GM18520 (cell line): ENCODE data around the gene NUP188.

ENCODE experiments used
- ATAC-seq: cut with Tn5 transposase; IDR thresholded peaks from one replicate; pipeline ENCODE4 v1.9.1; 2021; ENCODE audit not compliant: unreplicated experiment

Gene NUP188

DNA sequence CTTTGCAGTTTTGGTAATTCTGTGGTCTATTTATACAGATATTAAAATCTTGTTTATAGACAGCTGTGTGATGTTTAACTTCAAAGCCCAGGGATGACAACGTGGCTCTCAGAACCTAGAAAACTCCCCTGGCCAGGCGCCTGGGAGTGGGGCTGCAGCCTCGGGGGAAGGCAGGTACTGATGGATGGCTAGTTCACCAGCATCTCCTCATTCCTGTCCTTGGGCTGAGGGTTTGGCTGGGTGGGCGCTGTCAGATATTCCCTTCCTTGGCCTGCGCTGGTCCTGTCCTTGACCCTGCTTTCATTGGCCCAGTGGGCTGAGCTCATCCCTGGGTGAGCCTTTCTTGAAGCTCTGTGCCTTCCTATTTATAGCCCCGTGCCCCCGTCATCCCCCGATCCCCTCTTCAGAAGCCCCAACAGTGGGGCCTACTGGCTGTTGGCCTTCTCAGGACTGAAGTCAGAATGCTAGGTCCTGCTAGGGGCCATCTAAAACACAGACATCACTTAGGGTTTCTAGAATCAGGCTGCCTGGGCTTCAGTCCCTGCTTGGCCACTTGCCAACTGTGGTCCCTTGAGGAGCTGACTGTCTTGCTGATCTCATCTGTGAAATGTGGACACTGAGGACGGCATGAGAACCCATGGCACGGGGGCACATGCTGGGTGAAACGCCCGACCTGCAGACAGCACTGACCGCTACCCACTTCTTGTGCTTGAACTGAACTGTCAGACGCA, 59.7 kb downstream of the NUP188 start:
- no peak for ATAC-seq

DNA sequence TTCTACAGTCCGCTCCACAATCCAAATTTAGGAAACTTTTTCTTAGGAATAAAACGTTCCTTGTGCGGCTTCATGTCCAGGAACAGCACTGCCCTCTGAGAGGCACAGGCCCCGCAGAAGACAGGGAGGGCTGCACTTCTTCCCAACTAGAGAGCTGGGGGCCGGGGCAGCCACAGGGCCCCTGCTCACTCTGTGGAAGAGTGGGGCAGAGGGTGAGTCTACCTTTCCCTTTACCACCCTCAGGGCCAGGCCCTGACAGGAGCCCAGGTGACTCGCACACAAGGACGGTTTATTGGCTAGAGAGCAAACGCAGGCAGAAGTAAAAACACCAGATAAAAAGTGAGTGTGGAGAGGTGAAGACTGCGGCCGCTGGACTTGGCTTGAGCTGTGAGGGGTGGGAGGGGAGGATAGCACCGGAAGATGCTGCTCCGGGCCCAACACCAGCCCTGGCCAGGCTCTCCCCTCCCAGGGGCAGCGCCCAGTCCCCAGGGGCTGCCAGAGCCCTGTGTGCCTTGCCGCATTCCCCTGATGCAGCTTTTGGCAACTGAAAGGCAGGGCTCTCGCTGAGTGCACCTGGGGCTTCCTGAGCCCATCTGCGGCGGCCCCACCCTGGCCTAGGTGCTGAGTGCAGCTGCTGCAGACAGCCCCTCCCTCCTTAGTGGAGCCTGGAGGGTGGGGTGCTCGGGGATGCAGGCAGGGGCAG, 60.4 kb downstream of the NUP188 start:
- no peak for ATAC-seq

DNA sequence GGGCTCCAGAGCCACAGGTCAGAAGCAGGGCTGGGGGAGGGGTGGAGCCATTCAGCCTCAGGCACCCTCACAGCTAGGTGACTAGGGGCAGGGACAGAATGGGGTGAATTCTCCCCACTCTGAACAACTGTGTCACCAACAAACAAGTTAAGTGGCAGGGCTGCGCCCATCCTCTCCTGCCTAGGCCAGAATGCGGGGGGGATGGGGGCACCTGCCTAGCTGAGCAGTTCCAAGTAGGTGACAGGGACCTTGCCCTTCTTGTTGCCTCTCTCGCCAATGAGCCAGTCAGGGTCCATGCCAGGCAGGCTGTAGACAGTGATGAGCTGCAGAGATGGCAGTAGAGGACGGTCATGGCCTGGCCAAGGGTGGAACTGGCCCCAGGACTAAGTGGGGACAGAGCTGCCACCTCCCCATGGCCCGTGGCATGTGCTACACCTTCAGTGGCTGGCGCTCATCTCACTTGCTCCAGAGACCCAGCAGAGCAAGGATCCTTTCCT, 61.0 kb downstream of the NUP188 start:
- ATAC-seq, result no peak

DNA sequence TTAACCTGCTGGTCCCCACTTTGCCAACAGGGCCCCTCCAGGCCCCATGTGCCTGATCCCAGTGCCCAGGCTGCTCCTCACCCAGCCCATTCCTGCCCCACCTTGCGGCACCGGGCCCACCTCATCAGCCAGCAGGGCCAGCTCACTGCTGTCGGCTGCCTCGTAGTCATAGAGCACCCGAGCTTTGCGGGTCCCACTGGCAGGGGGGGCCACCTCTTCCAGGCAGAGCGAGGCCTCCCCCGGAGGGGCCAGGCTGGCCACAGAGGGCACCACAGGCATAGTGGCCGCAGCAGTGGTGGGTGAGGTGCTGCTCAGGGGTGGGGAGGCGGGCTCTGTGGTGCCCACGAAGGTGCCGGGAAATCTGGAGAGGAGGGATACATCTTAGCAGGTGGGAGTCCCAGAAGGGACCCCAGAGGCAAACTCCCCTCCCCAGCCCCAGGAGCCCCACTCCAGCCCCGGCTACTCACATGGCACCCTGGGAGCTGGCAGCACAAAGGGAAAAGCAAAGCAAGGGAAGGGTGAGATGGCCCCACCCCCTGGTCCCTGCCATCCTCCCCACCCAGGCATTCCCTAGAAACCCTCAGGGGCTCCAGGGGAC, 61.6 kb downstream of the NUP188 start:
- ATAC-seq, result no peak

DNA sequence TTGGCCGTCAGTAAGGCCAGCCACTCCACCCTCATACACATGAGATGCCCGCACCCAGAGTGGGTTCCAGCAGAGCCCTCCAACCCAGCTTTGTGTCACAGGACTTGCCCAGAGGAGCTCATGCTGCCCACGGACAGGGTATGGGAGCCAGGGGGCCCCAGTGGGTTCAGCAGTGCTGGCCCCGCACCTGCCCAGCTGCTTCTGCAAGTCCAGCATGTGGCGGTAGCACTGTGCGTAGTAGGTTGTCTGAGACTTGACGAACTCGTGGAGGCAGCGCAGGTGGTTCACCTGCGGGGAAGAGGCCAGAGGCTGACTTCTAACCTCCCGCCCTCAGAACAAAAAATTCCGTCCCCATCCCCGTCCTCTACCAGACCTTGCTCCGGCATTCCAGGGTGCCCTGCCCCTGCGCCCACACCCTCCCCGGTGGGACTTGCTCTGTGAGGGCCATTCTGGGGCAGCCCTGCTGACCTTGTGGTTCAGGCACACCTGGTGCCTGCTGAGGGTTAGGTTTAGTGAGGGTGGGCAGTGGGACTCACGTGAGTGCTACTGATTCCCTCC, 62.2 kb downstream of the NUP188 start:
- ATAC-seq, result no peak

DNA sequence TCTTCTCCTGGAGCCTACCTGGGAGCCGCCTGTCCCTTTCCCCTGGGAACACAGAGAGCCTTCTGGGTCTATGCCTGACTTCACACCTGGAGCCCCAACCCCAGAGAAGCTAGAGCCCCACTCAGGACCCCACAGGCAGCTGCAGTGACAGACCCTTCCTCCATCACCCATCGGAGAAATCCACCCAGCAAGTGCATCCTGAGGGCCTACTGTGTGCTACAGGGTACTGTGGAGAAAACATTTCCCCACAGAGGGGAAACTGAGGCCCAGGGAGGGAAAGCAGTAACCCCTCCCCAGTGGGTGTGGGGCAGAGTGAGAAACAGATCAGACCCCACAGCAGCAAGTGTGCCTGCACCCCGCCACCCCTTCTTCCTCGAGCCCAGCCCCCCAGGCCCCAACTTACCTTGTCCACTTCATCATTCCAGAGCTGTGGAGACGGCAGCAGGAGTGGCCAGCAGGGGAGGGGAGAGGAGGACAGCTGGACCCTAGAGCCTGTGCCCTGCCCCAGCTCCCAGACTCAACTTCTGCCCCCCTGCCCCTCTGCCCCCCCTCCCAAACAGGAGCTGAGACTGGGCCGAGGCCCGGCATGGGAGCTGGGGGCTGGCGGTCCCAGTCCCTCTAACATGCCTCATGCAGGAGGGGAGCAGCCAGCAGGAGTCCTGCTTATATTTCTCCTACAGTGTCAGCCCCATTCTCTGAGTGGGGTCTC, 62.9 kb downstream of the NUP188 start:
- ATAC-seq, result no peak

DNA sequence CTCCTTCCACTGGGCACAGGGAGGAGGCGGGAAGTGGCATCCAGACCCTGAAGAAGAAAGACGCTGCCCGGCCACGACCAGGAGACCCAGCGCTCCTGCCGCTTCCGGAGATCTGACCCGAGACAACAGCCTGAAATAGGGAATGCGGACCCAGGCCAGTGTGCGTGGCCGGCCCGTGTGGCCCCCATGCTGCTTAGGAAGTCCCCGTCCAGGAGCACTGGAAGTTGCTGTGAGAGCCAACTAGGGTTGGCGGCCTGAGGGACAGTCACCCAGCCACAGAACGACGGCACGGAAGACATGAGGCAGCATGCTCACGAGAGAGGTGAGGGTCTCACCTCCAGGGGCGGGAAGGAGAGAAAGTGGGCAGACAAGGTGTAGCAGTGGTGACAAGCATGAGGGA, 63.7 kb downstream of the NUP188 start:
- no peak for ATAC-seq

DNA sequence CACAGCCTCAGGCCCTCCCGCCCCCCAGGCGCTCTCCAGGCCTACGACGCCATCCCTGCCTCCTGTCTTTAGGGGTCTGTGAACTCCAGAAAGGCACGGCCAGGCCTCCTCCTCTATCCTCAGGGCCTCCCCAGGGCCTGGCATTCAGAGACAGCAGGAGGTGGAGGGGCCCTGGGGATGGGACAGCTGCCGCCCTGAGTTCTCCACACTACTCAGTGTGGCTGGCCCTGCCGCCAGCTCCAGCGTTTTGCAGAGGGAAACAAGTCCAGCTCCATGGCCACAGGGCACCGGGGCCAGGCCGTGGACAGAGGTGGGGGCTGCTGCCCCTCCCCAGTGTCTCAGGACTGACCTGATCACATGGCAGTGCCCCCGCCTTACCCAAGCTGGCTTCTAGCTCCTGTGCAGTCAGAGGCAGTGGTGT, 64.3 kb downstream of the NUP188 start:
- no peak for ATAC-seq

DNA sequence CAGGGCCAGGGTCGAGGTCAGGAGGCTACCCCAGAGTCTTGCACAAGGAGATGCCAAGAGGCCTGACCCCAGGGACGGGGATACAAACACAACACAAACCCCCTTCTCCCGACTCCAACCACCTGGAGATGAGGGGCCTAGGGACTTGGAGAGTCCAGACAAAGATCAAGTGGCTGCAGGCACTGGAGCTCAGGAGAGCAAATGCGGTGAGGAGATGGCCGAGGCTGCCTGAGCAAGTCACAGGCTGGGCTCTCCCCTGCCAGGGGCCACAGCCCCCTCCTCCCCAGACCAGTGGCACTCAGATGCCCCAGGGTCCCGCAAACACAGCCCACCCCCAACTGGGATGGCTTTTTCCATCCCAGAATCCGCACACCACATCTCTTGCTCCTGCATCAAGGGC, 64.8 kb downstream of the NUP188 start:
- ATAC-seq, result no peak

DNA sequence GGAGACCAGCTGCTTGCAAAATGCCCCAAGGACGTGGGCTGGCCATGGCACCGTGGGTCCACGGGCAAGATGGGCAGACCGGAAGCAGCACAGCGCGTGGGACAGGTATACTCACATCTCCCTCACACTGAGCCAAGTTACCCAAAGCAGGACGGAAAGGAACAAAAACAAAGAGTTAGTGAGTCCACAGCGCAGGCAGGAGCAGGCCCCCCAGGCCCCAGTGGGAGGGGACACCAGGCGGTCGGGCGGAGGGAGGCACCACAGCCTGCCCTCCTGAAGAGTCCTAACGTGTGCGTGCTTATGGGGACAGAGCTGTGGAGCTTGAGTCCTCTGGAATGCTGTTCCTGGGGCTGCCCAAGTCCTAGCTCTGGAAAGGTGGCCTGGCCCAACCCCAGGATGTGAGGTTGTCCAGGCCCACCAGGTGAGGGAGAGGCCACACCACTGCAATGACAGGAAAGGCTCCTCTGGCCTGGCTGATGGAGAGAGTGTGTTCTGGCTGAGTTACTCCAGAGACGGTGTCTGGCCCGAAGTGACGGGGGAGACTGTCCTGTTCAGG, 65.5 kb downstream of the NUP188 start:
- ATAC-seq, result no peak

DNA sequence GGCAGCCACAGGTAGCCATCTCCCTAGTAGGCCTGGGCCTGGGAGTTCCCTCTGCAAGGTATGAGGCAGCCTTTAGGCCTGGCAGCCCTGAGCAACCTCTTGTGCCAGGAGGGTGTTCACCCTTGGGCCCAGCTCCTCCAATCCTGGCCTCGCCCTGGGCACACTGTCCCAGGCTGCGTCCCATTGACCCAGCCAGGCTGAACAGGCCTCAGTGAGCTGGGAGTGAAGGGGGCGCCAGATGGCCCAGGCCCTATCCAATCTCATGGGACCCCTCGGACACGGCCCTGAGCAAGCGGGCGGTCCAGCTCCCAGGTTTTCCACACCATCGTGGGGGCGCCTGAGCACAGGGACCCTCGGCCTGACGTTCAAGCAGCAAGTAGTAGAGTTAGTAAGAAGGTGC, 66.2 kb downstream of the NUP188 start:
- no peak for ATAC-seq

DNA sequence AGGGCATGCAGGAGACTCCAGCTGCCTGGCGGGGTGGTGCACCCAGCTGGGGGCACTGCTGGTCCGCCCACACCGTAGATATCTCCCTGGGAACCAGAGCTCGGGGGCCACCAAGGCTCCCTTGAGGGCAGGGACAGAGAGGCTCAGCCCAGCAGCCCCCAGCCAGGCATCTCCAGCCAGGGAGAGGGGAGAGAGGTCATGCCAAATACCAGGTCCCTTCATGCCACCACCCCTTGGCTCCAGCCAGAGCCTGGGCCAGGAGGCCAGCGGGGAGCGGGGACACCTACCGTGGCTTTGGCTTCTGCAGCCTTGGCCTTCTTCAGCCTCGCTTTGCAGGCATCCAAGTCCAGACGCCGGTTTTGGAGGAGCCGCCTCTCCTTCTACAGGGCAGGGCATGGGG, 66.6 kb downstream of the NUP188 start:
- ATAC-seq, result no peak

DNA sequence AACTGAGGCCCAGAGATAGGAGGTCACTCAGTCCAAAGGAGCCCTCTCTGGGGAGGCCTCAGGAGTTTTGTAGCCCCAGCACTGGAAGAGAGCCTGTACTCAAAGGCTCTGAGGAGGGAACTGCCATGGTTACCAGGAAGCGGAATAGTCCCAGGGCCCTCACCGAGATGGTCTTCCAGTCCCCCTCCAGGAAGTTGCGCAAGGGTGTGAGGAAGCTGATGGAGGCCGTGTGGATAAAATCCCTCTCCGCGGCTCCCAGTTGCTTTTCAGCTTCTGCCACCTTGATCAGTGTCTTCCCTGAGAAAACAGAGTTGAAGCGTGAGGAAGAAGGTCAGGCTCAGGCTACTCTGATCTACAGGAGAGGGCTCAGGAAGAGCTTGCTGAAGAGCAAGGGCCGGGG, 67.1 kb downstream of the NUP188 start:
- no peak for ATAC-seq

DNA sequence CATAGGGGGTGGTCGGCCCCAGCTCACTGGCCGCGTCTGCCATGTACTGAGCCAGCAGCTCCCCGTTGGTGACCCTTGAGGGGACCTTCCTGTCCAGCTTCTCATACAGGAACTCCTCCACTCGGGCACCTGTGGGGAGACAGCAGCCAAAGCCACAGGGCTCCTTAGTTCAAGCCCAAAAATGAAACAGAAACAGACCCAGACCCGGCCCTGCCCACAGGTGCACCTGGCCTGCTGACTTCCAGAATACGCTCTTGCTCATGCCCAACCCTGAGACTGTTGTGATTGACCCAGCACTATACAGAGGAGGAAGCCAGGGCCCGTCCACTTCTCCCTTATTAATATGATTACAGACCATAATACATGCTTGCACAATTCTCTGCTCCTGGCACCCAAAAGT, 73.6 kb downstream of the NUP188 start:
- ATAC-seq, result no peak

DNA sequence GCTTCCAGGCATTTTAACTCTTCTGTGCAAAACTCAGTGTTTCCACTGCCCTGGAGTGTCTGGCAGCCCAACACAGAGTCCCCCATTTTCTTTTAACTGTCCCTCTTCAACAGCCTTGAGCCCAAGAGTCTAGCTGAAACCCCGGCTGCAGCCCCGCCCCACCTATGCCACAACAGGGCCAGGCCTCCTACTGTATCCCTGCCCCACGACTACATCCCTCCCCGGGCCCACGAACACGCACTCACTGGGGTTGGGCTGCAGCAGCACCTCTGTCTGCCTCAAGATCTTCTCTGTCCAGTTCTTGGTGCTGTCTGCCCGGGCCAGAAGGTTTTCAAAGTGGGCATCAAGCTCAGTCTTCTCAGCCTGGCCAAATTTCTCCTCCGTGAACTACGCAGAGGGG, 74.5 kb downstream of the NUP188 start:
- no peak for ATAC-seq

DNA sequence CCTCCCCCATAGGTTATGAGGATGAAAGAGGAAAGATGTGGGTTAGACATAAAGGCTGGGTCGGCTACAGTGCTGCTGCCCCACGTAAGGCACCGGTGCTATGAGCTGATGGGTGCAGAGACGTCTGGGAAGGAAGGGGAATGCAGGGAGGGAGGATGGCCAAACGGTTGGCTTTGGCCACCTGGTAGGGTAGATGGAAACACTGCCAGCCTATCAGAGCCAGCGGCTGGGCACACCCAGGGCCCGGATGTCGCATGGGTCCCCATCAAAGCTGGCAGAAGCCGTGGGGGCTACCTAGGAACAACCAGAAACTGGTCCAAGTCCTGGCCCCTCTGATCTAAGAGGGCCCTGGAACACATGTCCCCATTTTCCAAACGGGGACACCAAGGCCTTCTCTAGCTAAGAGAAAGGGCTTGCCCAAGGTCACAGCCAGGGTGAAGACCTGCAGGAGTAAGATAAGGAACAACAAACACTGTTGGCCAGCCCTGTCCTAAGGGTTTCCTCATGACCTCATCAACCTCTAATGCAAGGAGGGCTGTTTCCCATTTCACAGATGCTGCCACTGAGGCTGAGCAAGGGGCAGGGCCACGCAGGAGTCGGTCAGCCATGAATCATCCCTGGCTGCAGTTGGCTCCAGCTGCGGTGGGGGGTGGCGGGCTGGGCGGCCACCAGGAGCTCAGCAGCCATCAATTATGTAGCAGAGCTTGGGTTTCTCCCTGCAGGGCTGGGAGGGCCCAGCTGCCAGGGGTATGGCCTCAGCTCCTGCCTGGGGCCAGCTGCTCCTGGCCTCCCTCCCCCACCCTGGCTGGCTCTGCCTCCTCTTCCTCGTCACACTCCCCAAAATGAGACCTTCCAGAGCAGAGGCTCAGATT, 75.8 kb downstream of the NUP188 start:
- ATAC-seq, result no peak

DNA sequence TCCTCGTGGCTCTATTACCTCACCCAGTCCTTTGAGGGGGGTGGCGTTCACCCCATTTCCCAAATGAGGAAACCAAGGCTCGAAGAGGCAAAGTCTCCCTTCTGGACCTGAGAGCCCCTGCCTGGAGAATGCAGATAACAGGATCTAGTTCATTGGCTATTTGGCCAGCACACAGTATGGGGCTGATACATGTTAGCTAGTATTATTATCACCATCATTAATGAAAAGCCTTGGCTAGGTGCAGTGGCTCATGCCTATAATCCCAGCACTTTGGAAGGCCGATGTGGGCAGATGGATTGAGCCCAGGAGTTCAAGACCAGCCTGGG, 76.4 kb downstream of the NUP188 start:
- ATAC-seq, result no peak

DNA sequence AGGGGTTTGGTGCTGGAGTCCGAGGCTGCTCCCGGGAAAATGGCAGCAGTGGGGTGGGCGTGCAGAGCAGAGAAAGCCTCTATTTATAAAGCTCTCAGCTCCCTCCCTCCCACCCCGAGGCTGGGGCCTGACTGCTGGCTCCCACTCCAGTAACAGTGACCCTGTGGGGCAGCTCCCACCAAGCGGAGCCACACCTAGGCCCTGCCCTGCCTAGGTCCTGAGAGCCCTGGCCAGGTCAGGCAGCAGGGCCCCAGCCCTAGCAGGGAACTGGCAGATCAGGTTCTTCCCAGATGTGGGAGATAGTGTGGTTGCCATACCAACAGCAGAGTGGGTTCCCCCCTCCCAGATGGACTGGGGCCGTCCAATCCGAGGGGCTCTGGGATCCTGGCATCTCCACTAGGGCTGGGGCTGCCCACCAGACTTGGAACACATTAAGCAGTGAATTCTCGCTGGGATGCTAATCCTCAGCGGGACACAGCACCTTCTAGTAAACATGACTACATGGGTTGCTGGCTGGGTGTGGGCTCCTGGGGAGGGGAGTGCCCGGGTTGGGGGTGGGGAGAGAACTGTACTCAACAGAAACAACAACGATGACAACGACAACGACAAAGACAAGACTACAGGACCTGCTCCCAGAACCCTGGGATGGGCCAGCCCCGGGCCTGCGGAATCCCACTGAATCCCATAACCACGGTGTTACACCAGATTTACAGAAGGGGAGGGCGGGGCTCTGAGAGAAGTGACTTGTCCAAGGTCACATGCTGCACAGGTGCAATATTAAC, 79.1 kb downstream of the NUP188 start:
- no peak for ATAC-seq

DNA sequence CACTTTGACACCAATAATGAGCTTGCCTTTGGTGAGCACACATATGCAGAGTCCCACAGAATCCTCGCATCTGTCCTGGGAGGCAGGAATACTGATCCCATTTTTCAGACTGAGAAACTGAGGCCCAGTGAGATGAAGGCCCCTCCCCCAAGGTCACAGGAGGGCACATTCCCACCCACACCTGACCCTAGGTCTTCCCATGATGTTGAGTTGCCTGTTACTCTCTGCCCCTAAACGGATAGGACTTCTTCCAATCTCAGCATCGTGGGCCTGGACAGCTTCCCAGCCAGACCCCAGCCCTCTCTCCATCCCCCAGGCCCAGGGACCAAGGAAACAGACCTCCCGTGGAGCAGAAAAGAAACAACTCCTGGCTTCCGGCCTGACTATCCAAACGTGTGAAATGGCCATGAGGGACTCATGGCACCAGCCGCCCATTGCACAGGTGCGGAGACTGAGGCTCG, 79.8 kb downstream of the NUP188 start:
- no peak for ATAC-seq
